RWPE1 (cell line): Measurements from ENCODE around the gene USP7.

ENCODE experiments used
- CTCF ChIA-PET: fragments of 350-600 bp; sonication (Branson Sonifier 250); formaldehyde crosslinking; extraction: SDS; loops from one replicate; lab custom pipeline; 2021; lab: Yijun Ruan, JAX
- POLR2A ChIA-PET: fragments of 400-600 bp; formaldehyde crosslinking; extraction: SDS; loops from one replicate; lab custom pipeline; 2020; ENCODE audit warnings: antibody characterized with exemption; ENCODE audit not compliant: low non-redundant PET; lab: Yijun Ruan, JAX
- DNase-seq: peaks from one replicate; pipeline ENCODE4 v3.0.0; 2012; ENCODE audit warnings: low spot score
- H3K27ac ChIP-seq: fragments of 450-650 bp; 2 replicates; pipeline ENCODE4 v1.5.1; 2017
- TF ChIP-seq, protein P1 (sequence below): fragments of 450-650 bp; conservative IDR thresholded peaks from 2 replicates; pipeline ENCODE4 v1.5.1; 2017; ENCODE audit warnings: low read depth, mild to moderate bottlenecking

The USP7 gene

DNA sequence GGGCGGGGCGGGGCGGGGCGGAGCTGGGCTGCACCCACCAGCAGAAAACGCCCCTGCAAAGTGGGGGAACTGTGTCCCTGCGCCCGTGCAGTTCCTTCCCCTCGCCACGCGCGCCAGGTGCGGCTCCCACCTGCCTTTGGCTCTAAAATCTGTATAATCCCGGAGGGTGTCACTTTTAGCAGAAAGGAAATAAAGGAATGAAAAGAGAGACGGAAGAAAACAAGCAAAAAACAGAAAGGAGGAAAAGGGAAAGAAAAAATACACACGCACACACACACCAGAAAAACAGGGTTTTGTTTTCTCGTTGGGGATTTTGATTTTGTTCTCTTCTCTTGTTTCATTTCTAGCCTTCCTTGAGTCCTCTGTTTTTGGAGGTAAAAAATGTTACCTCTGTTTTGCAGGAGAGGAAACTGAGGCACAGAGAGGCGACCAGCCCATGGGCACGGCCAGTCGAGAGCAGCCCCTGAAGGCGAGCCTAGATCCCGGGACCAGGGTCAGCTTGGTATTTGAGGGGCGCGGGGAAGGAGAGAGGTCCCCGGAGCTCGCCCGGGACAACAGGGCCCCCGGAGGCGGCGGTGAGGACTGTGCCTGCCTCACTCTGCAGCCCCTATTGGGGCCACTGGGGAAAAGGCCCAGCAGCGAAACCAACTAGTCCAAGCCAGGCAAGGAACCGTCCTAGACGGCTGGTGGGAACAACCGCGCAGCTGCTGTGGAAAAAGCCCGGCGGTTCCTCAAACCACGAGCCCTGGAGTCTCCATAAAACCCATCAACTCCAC, 94.3 kb downstream of the USP7 start:
- ChIA-PET POLR2A (interaction anchor here (0.6 to 1.4 kb wide), 5 partner anchors 10 to 190 kb away, joined by 3 to 14 read pairs (median 5); partner anchors contain the start of gene TMEM186), CTCF (interaction anchor here (1.6 kb wide), 1 partner anchor 11 kb away, joined by 9 read pairs; no protein-coding TSS in a partner anchor)
- no peak for DNase-seq
- peak overlapping the region; percentile 92 for H3K27ac ChIP-seq
- TF ChIP-seq, protein P1, sequence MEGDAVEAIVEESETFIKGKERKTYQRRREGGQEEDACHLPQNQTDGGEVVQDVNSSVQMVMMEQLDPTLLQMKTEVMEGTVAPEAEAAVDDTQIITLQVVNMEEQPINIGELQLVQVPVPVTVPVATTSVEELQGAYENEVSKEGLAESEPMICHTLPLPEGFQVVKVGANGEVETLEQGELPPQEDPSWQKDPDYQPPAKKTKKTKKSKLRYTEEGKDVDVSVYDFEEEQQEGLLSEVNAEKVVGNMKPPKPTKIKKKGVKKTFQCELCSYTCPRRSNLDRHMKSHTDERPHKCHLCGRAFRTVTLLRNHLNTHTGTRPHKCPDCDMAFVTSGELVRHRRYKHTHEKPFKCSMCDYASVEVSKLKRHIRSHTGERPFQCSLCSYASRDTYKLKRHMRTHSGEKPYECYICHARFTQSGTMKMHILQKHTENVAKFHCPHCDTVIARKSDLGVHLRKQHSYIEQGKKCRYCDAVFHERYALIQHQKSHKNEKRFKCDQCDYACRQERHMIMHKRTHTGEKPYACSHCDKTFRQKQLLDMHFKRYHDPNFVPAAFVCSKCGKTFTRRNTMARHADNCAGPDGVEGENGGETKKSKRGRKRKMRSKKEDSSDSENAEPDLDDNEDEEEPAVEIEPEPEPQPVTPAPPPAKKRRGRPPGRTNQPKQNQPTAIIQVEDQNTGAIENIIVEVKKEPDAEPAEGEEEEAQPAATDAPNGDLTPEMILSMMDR = no peak

DNA sequence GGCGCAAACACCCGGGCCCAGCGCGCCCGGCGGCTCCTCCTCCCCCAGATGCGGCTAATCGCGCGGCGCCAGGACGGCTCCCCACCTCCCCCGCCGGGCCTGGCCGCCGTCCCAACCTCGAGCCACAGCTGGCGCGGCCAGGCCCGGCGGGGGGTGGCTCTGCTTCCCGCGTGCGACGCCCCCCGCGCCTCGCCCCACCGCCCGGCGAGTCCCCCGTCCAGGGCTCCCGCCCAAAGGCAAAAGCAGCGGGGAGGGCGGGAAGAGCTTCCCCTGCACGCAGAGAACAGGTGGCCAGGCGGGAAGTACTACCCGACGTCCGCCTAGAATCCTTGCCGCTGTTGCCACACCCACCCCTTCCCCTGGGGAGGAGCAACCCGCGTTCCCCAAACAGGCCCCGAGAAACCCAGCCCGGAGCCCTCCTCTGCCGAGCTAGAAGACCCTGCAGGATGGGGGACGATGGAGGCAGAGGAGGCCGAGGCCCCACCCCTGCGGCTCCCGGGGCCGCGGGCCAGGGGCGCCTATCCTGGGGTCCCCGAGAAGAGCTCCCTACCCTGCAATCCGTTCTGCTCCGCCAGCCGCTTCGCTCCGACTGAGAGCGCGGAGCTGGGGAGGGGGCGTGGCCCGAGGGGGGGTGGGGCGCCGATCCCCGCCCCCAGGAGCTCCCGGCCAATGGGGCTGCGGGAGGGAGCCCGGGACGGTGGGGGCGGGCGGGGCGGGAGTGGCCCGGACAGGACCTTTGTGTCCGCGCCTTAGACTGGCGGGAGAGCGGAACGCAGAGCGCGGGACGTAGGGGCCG, 95.1 kb downstream of the USP7 start, which contains the start of gene CARHSP1:
CARHSP1 (minus strand) TSS at position 591 of the 796 bp plus-strand sequence. CDS start 9,678 bp downstream, outside the sequence.
- TF ChIP-seq, protein P1 = no peak
- peak within 1 kb of the TSS; percentile 92 for H3K27ac ChIP-seq
- ChIA-PET POLR2A (interaction anchor here (0.6 to 1.4 kb wide), 6 partner anchors 11 to 190 kb away, joined by 3 to 14 read pairs (median 4); partner anchors contain the start of gene TMEM186), CTCF (interaction anchor here (0.7 to 1.6 kb wide), 2 partner anchors 12 to 14 kb away, joined by 3 to 9 read pairs; no protein-coding TSS in a partner anchor)
- DNase-seq = peak; percentile 98

DNA sequence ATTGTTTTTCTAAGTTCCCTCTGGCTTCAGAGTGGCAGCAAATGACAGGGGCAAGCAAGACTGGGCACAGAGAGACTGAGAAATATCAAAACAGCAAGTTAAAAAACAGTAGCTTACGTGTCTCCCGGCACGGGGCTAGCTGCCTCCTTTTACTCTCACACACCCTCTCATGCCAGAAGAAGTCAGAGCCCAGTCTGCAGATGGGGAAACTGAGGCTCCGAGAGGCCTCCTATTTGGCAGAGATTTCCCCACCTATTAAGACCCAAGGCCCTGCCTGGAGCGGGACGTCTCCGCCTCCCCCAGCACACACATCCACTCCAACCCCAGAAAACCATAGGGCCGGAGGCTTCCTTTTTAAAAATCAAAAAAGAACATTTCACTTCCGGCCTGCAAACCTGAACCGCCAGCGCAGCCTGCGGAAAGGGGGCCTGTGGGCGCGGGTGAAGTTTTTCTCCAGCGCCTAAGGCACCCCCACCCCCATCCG, 95.7 kb downstream of the USP7 start:
- ChIA-PET POLR2A (interaction anchor here (0.8 to 1.4 kb wide), 4 partner anchors 11 to 71 kb away, joined by 3 to 14 read pairs (median 4); partner anchors contain the start of gene TMEM186), CTCF (interaction anchor here (0.7 to 1.6 kb wide), 3 partner anchors 12 to 13 kb away, joined by 3 to 9 read pairs (median 3); no protein-coding TSS in a partner anchor)
- DNase-seq = no peak
- TF ChIP-seq, protein P1 = no peak
- H3K27ac ChIP-seq = peak overlapping the region; percentile 92

DNA sequence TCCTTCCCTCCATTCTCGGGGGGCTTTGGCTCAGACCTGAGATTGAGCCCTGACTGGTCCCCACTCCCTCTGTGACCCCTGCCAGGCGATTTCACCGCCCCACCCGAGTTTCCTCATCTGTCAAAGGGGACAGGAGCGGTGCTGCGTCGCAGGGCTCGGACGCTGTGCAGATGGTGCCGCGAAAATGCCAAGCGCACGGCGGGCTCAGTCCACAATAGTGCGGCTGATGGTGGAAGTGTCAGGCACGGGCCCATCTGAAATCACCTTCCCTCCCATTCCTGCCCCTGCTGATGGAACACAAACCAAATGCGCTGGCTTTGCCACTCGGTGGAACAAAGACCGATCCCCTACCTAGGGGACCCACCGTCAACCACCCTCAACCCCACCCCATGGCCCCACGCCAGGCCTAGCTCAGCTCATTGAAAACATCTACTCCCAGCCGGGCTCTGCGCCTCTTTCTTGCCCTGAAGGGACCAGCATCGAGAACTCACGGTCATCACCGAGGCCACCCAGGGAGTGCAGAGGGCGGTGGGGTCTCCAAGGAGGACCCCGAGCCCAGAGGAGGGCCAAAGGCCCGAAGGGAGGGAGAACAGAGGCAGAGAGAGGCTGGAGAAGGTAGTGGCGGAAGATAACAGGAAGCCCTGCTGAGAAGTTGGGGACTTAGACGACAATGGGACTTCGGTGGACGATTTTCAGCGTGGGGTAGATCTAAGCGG, 96.3 kb downstream of the USP7 start:
- POLR2A ChIA-PET = no interaction called here
- CTCF ChIA-PET = interaction anchor here (0.7 to 1.0 kb wide), 2 partner anchors 12 to 13 kb away, joined by 3 read pairs; no protein-coding TSS in a partner anchor
- TF ChIP-seq, protein P1 = no peak
- peak overlapping the region; percentile 92 for H3K27ac ChIP-seq
- DNase-seq = no peak

DNA sequence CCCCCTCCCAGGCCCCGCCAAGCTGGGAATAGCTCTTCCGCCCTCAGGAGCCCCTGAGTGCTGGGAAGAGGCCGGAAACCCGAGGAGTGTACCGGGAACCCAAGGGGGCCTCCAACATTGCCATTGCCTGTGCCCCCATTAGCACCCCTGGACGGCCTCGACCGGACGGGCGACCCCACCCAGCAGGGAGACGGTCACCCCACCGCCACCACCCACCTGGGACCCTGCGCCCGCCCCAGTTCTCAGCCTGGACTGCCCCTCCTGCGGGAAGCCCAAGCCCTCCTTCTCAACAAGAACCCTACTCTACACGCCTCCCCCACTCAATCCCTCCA, 96.9 kb downstream of the USP7 start:
- TF ChIP-seq, protein P1 = no peak
- DNase-seq = no peak
- ChIA-PET POLR2A (no interaction called here), CTCF (interaction anchor here (0.5 to 1.0 kb wide), 3 partner anchors 13 to 21 kb away, joined by 3 to 5 read pairs (median 4); no protein-coding TSS in a partner anchor)
- H3K27ac ChIP-seq = peak overlapping the region; percentile 92
